ENCODE results near the gene FBLN5.

- TF ChIP-seq CTCF (conservative IDR thresholded peaks at IDR 0.05; ENCODE audit: low read depth, low read length): no peak
- no peak for TF ChIP-seq RAD21 (IDR thresholded peaks at IDR 0.05; ENCODE audit: low read length)
- TF ChIP-seq USF2 (IDR thresholded peaks at IDR 0.05; ENCODE audit: low read depth, low read length): no peak
- no peak for TF ChIP-seq MAZ (IDR thresholded peaks at IDR 0.05; ENCODE audit: borderline replicate concordance, low read depth, low read length)
- no peak for TF ChIP-seq POLR2A (IDR thresholded peaks at IDR 0.05; ENCODE audit: low read depth, low read length)
- TF ChIP-seq MAFK (IDR thresholded peaks at IDR 0.05; ENCODE audit: low read depth, low read length): no peak
- TF ChIP-seq RCOR1 (IDR thresholded peaks at IDR 0.05; ENCODE audit: insufficient replicate concordance, low read length): no peak
- TF ChIP-seq SMC3 (IDR thresholded peaks at IDR 0.05; ENCODE audit: low read depth, low read length): no peak
- no peak for TF ChIP-seq MXI1 (IDR thresholded peaks at IDR 0.05; ENCODE audit: borderline replicate concordance, low read depth, low read length)
- no peak for TF ChIP-seq RFX5 (IDR thresholded peaks at IDR 0.05; ENCODE audit: low read depth, low read length)
- no peak for TF ChIP-seq NFE2L2 (IDR thresholded peaks at IDR 0.05; ENCODE audit: low read depth, low read length)
Measured at GRCh38 chr14:91896419-91896818, 51.1 kb downstream of the FBLN5 start.

All from IMR-90 (cell line).